Fibroblast of lung (primary cell): Measurements from ENCODE around the gene VAC14. TPM values are rescaled to one million over a fixed set of nuclear protein-coding genes. Genes with fewer than 3 reads are reported as not detected.

Experiments
- DNase-seq, 2 donors: peaks; one replicate each; pipeline versions ENCODE4 v3.0.0 to v3.0.0-alpha.2; 2010; ENCODE audit warnings: low read depth in 2 of 2
- H2AFZ ChIP-seq: 2 replicates; pipeline ENCODE4 v1.5.1; 2012; ENCODE audit warnings: low read length, control low read depth, inconsistent platforms
- H3K27ac ChIP-seq: 2 replicates; pipeline ENCODE4 v1.5.1; 2011; ENCODE audit warnings: low read length, control low read depth; ENCODE audit not compliant: insufficient read depth
- H3K27me3 ChIP-seq: 2 replicates; pipeline ENCODE4 v1.5.1; 2011; ENCODE audit warnings: mild to moderate bottlenecking, low read length; ENCODE audit not compliant: control insufficient read depth, insufficient read depth
- H3K36me3 ChIP-seq: 2 replicates; pipeline ENCODE4 v1.5.1; 2011; ENCODE audit warnings: low read length; ENCODE audit not compliant: control insufficient read depth, insufficient read depth
- H3K4me1 ChIP-seq: 2 replicates; pipeline ENCODE4 v1.5.1; 2011; ENCODE audit warnings: low read length; ENCODE audit not compliant: control insufficient read depth, insufficient read depth; ENCODE audit errors: extremely low read depth
- H3K4me2 ChIP-seq: 2 replicates; pipeline ENCODE4 v1.5.1; 2011; ENCODE audit warnings: low read length, control low read depth; ENCODE audit not compliant: insufficient read depth; ENCODE audit errors: extremely low read depth
- H3K4me3 ChIP-seq, 4 experiments: fragments of 200-600 bp in 1 of 4; sonication (generic) in 1 of 4; replicated peaks in 1 of 4; 2 replicates each; pipeline ENCODE4 v1.5.1; 2011 to 2016; ENCODE audit warnings: low read length in 4 of 4, low read depth in 3 of 4, mild to moderate bottlenecking in 3 of 4, control low read depth in 2 of 4, inconsistent platforms in 1 of 4, mixed read lengths in 1 of 4; ENCODE audit not compliant: insufficient read depth in 1 of 4; ENCODE audit errors: control extremely low read depth in 1 of 4
- H3K79me2 ChIP-seq: 2 replicates; pipeline ENCODE4 v1.5.1; 2012; ENCODE audit warnings: mild to moderate bottlenecking, low read length, inconsistent platforms; ENCODE audit not compliant: control insufficient read depth, insufficient read depth
- H3K9ac ChIP-seq: 2 replicates; pipeline ENCODE4 v1.5.1; 2011; ENCODE audit warnings: mild to moderate bottlenecking, low read length, control low read depth; ENCODE audit not compliant: insufficient read depth
- H3K9me3 ChIP-seq: 2 replicates; pipeline ENCODE4 v1.5.1; 2012; ENCODE audit warnings: low read depth, low read length; ENCODE audit not compliant: control insufficient read depth, insufficient read depth
- H4K20me1 ChIP-seq: 2 replicates; pipeline ENCODE4 v1.5.1; 2011; ENCODE audit warnings: low read length; ENCODE audit not compliant: control insufficient read depth, insufficient read depth; ENCODE audit errors: extremely low read depth
- CTCF ChIP-seq, 2 donors: IDR thresholded peaks in 1 of 2; conservative IDR thresholded peaks in 1 of 2; 1 replicate in 1 of 2; 2 replicates in 1 of 2; pipeline ENCODE4 v1.5.1; 2011 to 2012; ENCODE audit warnings: low read length in 2 of 2, control low read depth in 1 of 2, inconsistent platforms in 1 of 2, low read depth in 1 of 2, mild to moderate bottlenecking in 1 of 2
- EZH2 ChIP-seq: IDR thresholded peaks from 2 replicates; pipeline ENCODE4 v1.5.1; 2012; ENCODE audit warnings: low read length, control low read depth, mild to moderate bottlenecking; ENCODE audit errors: missing control alignments
- polyA plus RNA-seq, 2 donors: library from polyadenylated mRNA; depleted of rRNA in 1 of 2; stranded (reverse) in 1 of 2; unstranded in 1 of 2; fragments of >200 nt; gene quantifications; 2 replicates each; pipeline ENCODE4 v1.2.1, GENCODE V29; 2011 to 2012; ENCODE audit warnings: missing spikeins in 1 of 2
- total RNA-seq: library from RNA; depleted of rRNA; stranded (reverse); fragments of >200 nt; gene quantifications from 2 replicates; pipeline ENCODE4 v1.2.1, GENCODE V29; 2014

Gene VAC14
- total and polyA plus RNA-seq, 2 donors (not counting 1 experiment from before 2014, with no cell fraction given): 25.0 to 29.2 TPM

GRCh38 chr16:70749681-70750601 is 51.0 kb downstream of the VAC14 start:
- H3K4me3 ChIP-seq: no peak overlapping the region
- H3K36me3 ChIP-seq: no peaks in the 10 kb centered on the region
- DNase-seq: peak in 1 of 2 donors; percentile 60
- H3K4me1 ChIP-seq: peaks cover 71% of the 10 kb centered on the region
- H2AFZ ChIP-seq: no peak overlapping the region
- no peaks in the 10 kb centered on the region for H3K27me3 ChIP-seq
- peak overlapping the region; percentile 51 for H3K4me2 ChIP-seq
- TF ChIP-seq EZH2 (no peak), CTCF (conservative IDR thresholded peaks at IDR 0.05 in 1 of 2, IDR thresholded peaks at IDR 0.05 in 1 of 2; ENCODE audit: low read depth in 1 of 2, low read length in 2 of 2) (no peak)
- H3K27ac ChIP-seq: peak overlapping the region; percentile 80
- no peaks in the 10 kb centered on the region for H4K20me1 ChIP-seq
- H3K79me2 ChIP-seq: no peaks in the 10 kb centered on the region
- no peaks in the 10 kb centered on the region for H3K9me3 ChIP-seq
- H3K9ac ChIP-seq: peak overlapping the region; percentile 37

- Histone ChIP-seq H3K9me3 (no peaks in the 10 kb centered on the region), H3K9ac (no peak overlapping the region), H3K79me2 (no peaks in the 10 kb centered on the region), H3K4me3 (no peak overlapping the region), H3K27me3 (no peaks in the 10 kb centered on the region), H3K4me1 (peaks cover 71% of the 10 kb centered on the region), H3K27ac (peak overlapping the region; percentile 80), H4K20me1 (no peaks in the 10 kb centered on the region), H2AFZ (no peak overlapping the region), H3K36me3 (no peaks in the 10 kb centered on the region), H3K4me2 (no peak overlapping the region)
- DNase-seq: no peak
- TF ChIP-seq EZH2 (no peak), CTCF (conservative IDR thresholded peaks at IDR 0.05 in 1 of 2, IDR thresholded peaks at IDR 0.05 in 1 of 2; ENCODE audit: low read depth in 1 of 2, low read length in 2 of 2) (no peak)
Measured at GRCh38 chr16:70749006-70749678, 51.8 kb downstream of the VAC14 start.
